ENCODE data around the gene GRM3. TPM values are rescaled to one million over a fixed set of nuclear protein-coding genes. Genes with fewer than 3 reads are reported as not detected.
A peak's percentile ranks its signal among the peaks of the same experiment; 100 is the strongest.

GRM3 gene
- total RNA-seq, 1 experiment from 2014 or later, result not detected

DNA sequence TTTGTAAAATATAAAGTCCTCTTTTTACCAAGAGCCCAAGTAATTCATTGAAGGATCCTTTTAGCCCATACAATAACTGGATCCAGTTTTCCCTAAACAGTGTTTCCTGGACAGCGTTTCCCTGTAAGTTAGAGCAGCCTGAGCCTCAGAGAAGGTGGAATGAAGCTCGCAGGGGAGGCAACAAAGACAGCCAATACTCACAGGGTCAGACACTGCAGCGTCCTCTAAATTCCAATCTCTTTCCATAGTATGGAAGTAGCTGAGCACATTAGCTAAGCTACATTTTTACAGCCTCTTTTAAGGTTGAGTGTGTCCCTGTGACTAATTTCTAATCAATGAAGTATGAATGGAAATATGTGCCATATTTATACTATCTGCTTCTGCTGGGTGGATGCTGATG is 193.5 kb downstream of the GRM3 start:
- CTCF ChIA-PET, result no interaction called here
- no peak for ATAC-seq
- H3K9me2 ChIP-seq (replicated peaks; ENCODE audit: low read length), result no peaks in the 10 kb centered on the region
- no peak overlapping the region for H2AFZ ChIP-seq (ENCODE audit: low read length)
- TF ChIP-seq EZH2 (IDR thresholded peaks at IDR 0.05; ENCODE audit: low read length, unreplicated experiment) (no peak), EZH2phosphoT487 (IDR thresholded peaks at IDR 0.05; ENCODE audit: borderline replicate concordance, low read length) (no peak)
- TF ChIP-seq, protein P1, sequence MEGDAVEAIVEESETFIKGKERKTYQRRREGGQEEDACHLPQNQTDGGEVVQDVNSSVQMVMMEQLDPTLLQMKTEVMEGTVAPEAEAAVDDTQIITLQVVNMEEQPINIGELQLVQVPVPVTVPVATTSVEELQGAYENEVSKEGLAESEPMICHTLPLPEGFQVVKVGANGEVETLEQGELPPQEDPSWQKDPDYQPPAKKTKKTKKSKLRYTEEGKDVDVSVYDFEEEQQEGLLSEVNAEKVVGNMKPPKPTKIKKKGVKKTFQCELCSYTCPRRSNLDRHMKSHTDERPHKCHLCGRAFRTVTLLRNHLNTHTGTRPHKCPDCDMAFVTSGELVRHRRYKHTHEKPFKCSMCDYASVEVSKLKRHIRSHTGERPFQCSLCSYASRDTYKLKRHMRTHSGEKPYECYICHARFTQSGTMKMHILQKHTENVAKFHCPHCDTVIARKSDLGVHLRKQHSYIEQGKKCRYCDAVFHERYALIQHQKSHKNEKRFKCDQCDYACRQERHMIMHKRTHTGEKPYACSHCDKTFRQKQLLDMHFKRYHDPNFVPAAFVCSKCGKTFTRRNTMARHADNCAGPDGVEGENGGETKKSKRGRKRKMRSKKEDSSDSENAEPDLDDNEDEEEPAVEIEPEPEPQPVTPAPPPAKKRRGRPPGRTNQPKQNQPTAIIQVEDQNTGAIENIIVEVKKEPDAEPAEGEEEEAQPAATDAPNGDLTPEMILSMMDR (conservative IDR thresholded peaks at IDR 0.05; ENCODE audit: low read depth, low read length), result no peak
- no peaks in the 10 kb centered on the region for H3K36me3 ChIP-seq (ENCODE audit: low read depth, low read length)
- no peak overlapping the region for H3K4me2 ChIP-seq (ENCODE audit: low read length)
- H3K4me1 ChIP-seq (ENCODE audit: insufficient read depth, low read length), result no peaks in the 10 kb centered on the region
- no peaks in the 10 kb centered on the region for H3K79me2 ChIP-seq (ENCODE audit: low read length)
- no peaks in the 10 kb centered on the region for H4K20me1 ChIP-seq (ENCODE audit: low read length)
- H3K9me3 ChIP-seq (ENCODE audit: low read length), result no peaks in the 10 kb centered on the region
- no TSS peak for BruUV-seq (replicated peaks)
- no peaks in the 10 kb centered on the region for H3F3A ChIP-seq (ENCODE audit: low read length, unreplicated experiment)
- POLR2A ChIA-PET (ENCODE audit: unreplicated experiment), result no interaction called here
- H3K27me3 ChIP-seq (ENCODE audit: low read length), result no peaks in the 10 kb centered on the region
- no peak overlapping the region for H3K9ac ChIP-seq (ENCODE audit: low read length)
- H3K4me3 ChIP-seq (ENCODE audit: low read length), result no peak overlapping the region
- no peak overlapping the region for H3K27ac ChIP-seq (ENCODE audit: low read length)
- intact Hi-C loops (cut with micrococcal nuclease), result no loop called here
- no peak for DNase-seq

DNA sequence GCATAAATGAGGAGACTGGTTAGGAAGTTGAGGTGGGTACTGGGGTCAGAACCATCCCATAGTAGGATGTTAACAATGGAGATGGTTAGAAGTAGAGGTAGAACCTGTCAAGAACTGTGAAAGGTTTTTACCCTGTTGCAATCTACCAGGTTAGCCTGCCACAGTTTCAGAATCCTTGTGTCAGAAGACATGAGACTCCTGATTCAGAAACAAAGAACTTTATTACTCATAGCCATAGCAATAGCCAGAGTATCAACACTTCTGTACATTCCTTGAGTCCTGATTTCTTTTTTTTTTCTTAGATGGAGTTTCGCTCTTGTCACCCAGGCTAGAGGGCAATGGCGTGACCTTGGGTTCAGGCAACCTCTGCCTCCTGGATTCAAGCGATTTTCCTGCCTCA is 200.9 kb downstream of the GRM3 start:
- no peak overlapping the region for H3K4me3 ChIP-seq (ENCODE audit: low read length)
- no peaks in the 10 kb centered on the region for H3K27me3 ChIP-seq (ENCODE audit: low read length)
- H3K36me3 ChIP-seq (ENCODE audit: low read depth, low read length), result no peaks in the 10 kb centered on the region
- no peak overlapping the region for H3K27ac ChIP-seq (ENCODE audit: low read length)
- BruUV-seq (replicated peaks), result no TSS peak
- H3K4me2 ChIP-seq (ENCODE audit: low read length), result no peak overlapping the region
- H4K20me1 ChIP-seq (ENCODE audit: low read length), result peaks cover 7% of the 10 kb centered on the region; the same call in 1 of the 2 replicates
- no peaks in the 10 kb centered on the region for H3K79me2 ChIP-seq (ENCODE audit: low read length)
- peaks cover 32% of the 10 kb centered on the region for H3K4me1 ChIP-seq (ENCODE audit: insufficient read depth, low read length)
- ChIA-PET POLR2A (ENCODE audit: unreplicated experiment) (no interaction called here), CTCF (no interaction called here)
- TF ChIP-seq, protein P1 (conservative IDR thresholded peaks at IDR 0.05; ENCODE audit: low read depth, low read length), result no peak
- TF ChIP-seq EZH2phosphoT487 (IDR thresholded peaks at IDR 0.05; ENCODE audit: borderline replicate concordance, low read length), result no peak
- TF ChIP-seq EZH2 (IDR thresholded peaks at IDR 0.05; ENCODE audit: low read length, unreplicated experiment), result no peak
- H3K9me2 ChIP-seq (replicated peaks; ENCODE audit: low read length), result no peaks in the 10 kb centered on the region
- intact Hi-C loops (cut with micrococcal nuclease), result no loop called here
- H2AFZ ChIP-seq (ENCODE audit: low read length), result no peak overlapping the region
- no peaks in the 10 kb centered on the region for H3K9me3 ChIP-seq (ENCODE audit: low read length)
- H3K9ac ChIP-seq (ENCODE audit: low read length), result no peak overlapping the region
- no peaks in the 10 kb centered on the region for H3F3A ChIP-seq (ENCODE audit: low read length, unreplicated experiment)
- DNase-seq, result no peak
- ATAC-seq, result no peak

DNA sequence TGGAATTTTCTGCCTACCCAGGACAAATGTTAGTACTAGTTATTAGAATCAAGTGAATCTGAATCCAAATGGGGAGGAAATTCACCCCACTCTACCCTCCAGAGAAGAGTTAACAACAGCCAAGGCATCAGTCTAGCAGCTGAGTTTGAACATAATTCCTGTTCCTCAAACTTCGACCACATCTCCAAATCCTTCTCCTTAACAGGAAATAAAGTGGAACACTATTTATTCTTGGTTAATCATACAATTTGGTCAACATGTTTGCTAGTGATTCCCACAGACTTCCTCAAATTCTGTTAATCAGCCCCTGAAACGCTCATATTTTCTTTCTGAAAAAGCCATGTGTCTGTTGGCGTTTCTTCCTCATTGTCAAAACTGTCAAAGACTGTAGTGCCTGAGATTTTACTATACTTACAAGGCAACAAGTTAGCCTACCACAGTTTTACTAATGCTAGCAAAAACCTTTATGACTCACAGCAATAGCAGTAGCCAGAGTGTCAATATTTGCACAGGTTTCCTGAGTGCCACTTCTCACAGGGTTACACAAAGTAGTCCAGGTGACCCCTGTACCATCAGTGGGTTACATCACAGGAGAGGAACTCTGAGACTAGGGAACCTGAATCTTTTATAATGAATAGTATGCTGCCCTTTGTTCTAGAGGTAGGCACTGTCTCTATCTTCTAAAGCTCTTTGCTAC is 202.9 kb downstream of the GRM3 start:
- ChIA-PET CTCF (interaction anchor here (1.3 kb wide), 1 partner anchor 59 kb away, joined by 4 read pairs; no protein-coding TSS in a partner anchor), POLR2A (ENCODE audit: unreplicated experiment) (no interaction called here)
- no TSS peak for BruUV-seq (replicated peaks)

More for the DNA sequence above, 202.9 kb downstream of the GRM3 start:
- DNase-seq (peak; percentile 92), ATAC-seq (peak; percentile 95)
- peak overlapping the region; percentile 80 for H3K4me2 ChIP-seq (ENCODE audit: low read length)
- H3K9me3 ChIP-seq (ENCODE audit: low read length), result no peaks in the 10 kb centered on the region
- TF ChIP-seq, protein P1 (conservative IDR thresholded peaks at IDR 0.05; ENCODE audit: low read depth, low read length), result no peak
- TF ChIP-seq EZH2 (IDR thresholded peaks at IDR 0.05; ENCODE audit: low read length, unreplicated experiment), result no peak
- peak overlapping the region; percentile 90 for H3K27ac ChIP-seq (ENCODE audit: low read length)
- H3K79me2 ChIP-seq (ENCODE audit: low read length), result no peaks in the 10 kb centered on the region
- H3F3A ChIP-seq (ENCODE audit: low read length, unreplicated experiment), result no peaks in the 10 kb centered on the region
- H3K4me1 ChIP-seq (ENCODE audit: insufficient read depth, low read length), result peaks cover 32% of the 10 kb centered on the region
- peak overlapping the region; percentile 36 for H3K9ac ChIP-seq (ENCODE audit: low read length)
- H3K27me3 ChIP-seq (ENCODE audit: low read length), result no peaks in the 10 kb centered on the region
- no peaks in the 10 kb centered on the region for H3K9me2 ChIP-seq (replicated peaks; ENCODE audit: low read length)
- H2AFZ ChIP-seq (ENCODE audit: low read length), result peak overlapping the region; percentile 19; the same call in 1 of the 2 replicates
- intact Hi-C loops (cut with micrococcal nuclease), result loop anchor here (2.0 kb wide), 1 partner anchor 58 kb away; no protein-coding TSS in a partner anchor
- H3K36me3 ChIP-seq (ENCODE audit: low read depth, low read length), result no peaks in the 10 kb centered on the region
- peaks cover 7% of the 10 kb centered on the region; the same call in 1 of the 2 replicates for H4K20me1 ChIP-seq (ENCODE audit: low read length)
- H3K4me3 ChIP-seq (ENCODE audit: low read length), result peak overlapping the region; percentile 44
